Dermis blood vessel endothelial cell (primary cell): ENCODE data around the gene UBE2G2. TPM values are rescaled to one million over a fixed set of nuclear protein-coding genes. Genes with fewer than 3 reads are reported as not detected.

Experiments used
- DNase-seq: peaks from one replicate; pipeline ENCODE4 v3.0.0; 2010
- total RNA-seq: library from RNA; depleted of rRNA; stranded (reverse); fragments of >200 nt; gene quantifications from 2 replicates; pipeline ENCODE4 v1.2.3, GENCODE V29; 2014

The UBE2G2 gene
- total RNA-seq, 1 donor from 2014 or later, result 85.3 TPM

GRCh38 chr21:44763050-44763378 is 38.6 kb downstream of the UBE2G2 start:
- no peak for DNase-seq

GRCh38 chr21:44762221-44763049 is 39.2 kb downstream of the UBE2G2 start:
- DNase-seq, result no peak

- DNase-seq, result no peak
Observed at GRCh38 chr21:44761747-44762208, 39.8 kb downstream of the UBE2G2 start.

- DNase-seq, result no peak
Observed at GRCh38 chr21:44761011-44761729, 40.5 kb downstream of the UBE2G2 start.

- no peak for DNase-seq
Observed at GRCh38 chr21:44760376-44760775, 41.2 kb downstream of the UBE2G2 start.

- no peak for DNase-seq
Observed at GRCh38 chr21:44759628-44760285, 41.9 kb downstream of the UBE2G2 start.

GRCh38 chr21:44758781-44759627 is 42.6 kb downstream of the UBE2G2 start:
- no peak for DNase-seq

- DNase-seq, result no peak
Observed at GRCh38 chr21:44758141-44758561, 43.5 kb downstream of the UBE2G2 start.

GRCh38 chr21:44757731-44758130 is 43.9 kb downstream of the UBE2G2 start:
- no peak for DNase-seq

- no peak for DNase-seq
Observed at GRCh38 chr21:44756423-44757185, 45.0 kb downstream of the UBE2G2 start.

- DNase-seq, result peak; percentile 90
Observed at GRCh38 chr21:44755227-44755626, 46.4 kb downstream of the UBE2G2 start.

- no peak for DNase-seq
Observed at GRCh38 chr21:44753357-44753756, 48.3 kb downstream of the UBE2G2 start.

- peak; percentile 67 for DNase-seq
Observed at GRCh38 chr21:44752671-44753235, 48.9 kb downstream of the UBE2G2 start.

- no peak for DNase-seq
Observed at GRCh38 chr21:44751799-44752636, 49.6 kb downstream of the UBE2G2 start.

GRCh38 chr21:44751186-44751798 is 50.3 kb downstream of the UBE2G2 start:
- DNase-seq, result no peak

- peak; percentile 28 for DNase-seq
Observed at GRCh38 chr21:44750675-44751025, 51.0 kb downstream of the UBE2G2 start.

GRCh38 chr21:44749759-44750674 is 51.6 kb downstream of the UBE2G2 start:
- DNase-seq, result no peak

- DNase-seq, result no peak
Observed at GRCh38 chr21:44749116-44749758, 52.4 kb downstream of the UBE2G2 start.
